HG03045 (cell line): Measurements from ENCODE around the gene TTL.
"Not testable (repeated sequence)": the region's sequence is repeated elsewhere in the genome, so short reads cannot be mapped to it uniquely, and the experiment has no call there.

Source experiments
- ATAC-seq: cut with Tn5 transposase; IDR thresholded peaks from one replicate; pipeline ENCODE4 v1.9.1; 2021; ENCODE audit warnings: mild to moderate bottlenecking, moderate library complexity; ENCODE audit not compliant: unreplicated experiment

TTL gene

DNA sequence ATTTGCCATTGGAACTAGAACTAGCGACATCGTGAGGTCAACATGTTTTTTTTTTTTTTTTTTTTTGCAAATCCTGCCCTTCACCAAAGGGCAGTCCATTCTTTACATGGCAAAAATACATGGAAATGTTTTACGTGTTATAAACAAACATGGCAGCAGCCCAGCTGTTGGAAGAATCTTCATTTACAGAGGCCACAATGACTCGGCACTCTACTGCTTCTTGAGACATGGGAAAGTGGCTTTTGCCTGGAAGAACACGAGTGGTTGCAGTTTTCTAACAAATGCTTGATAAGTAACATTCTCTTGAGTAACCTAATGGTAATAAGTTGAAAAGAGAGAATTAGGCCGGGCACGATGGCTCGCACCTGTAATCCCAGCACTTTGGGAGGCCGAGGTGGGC is 37.5 kb downstream of the TTL start:
- no peak for ATAC-seq

DNA sequence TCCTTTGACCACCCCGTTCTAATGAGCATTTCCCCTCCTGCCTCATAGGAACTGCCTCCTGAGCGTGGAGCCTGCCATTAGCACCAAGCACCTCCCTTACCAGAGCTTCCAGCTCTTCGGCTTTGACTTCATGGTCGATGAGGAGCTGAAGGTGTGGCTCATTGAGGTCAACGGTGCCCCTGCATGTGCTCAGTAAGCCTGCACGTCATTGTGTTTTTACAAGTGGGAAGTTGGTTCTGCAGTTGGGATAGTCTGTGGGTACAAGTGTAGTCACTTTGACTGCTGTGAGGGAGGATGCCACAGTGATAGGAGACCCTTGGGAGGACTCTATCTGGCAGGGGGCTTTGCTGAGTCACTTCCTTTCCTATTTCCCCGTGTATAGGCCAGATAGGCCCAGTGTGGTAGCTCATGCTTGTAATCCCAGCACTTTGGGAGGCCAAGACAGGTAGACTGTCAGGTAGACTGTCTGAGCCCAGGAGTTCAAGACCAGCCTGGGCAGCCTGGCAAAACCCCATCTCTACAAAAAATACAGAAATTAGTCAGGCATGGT is 38.4 kb downstream of the TTL start:
- no peak for ATAC-seq

DNA sequence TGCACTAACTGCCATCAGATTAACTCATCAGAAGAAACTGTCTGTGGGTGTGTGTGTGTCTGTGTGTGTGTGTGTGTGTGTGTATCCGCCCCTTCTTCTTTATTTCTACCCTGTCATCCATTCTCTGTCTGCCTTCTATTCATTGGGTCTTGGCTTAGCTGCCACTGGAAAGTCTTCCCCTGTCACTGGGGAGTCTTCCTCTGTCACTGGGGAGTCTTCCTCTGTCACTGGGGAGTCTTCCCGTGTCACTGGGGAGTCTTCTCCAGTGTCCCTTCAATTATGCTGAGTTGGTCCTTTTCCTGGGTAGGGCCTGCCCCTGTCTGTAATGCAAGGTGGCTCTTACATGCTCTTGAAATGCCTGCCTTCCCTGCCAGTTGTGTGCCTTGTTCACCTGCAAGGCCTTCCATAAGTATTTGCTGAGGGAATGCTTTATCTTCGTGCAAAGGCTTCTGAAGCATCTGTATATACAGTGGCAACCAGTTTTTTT is 41.4 kb downstream of the TTL start:
- no peak for ATAC-seq

DNA sequence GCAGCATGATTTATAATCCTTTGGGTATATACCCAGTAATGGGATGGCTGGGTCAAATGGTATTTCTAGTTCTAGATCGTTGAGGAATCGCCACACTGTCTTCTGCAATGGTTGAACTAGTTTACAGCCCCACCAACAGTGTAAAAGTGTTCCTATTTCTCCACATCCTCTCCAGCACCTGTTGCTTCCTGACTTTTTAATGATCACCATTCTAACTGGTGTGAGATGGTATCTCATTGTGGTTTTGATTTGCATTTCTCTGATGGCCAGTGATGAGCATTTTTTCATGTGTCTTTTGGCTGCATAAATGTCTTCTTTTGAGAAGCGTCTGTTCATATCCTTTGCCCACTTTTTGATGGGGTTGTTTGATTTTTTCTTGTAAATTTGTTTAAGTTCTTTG is 42.3 kb downstream of the TTL start:
- not testable (repeated sequence) for ATAC-seq

DNA sequence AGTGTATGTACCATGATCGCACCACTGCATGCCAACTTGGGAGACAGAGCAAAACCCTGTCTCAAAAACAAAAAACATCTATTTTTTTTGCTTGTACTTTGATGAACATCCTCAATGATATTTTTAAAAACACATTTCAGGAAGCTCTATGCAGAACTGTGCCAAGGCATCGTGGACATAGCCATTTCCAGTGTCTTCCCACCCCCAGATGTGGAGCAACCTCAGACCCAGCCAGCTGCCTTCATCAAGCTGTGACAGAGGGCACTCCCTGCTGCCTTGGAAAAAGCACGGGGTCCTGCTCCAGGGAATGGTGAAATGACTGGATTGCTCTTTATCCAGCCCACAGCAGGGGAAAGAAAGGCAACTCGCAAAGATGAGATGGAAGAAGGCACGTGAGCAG is 46.6 kb downstream of the TTL start:
- no peak for ATAC-seq

DNA sequence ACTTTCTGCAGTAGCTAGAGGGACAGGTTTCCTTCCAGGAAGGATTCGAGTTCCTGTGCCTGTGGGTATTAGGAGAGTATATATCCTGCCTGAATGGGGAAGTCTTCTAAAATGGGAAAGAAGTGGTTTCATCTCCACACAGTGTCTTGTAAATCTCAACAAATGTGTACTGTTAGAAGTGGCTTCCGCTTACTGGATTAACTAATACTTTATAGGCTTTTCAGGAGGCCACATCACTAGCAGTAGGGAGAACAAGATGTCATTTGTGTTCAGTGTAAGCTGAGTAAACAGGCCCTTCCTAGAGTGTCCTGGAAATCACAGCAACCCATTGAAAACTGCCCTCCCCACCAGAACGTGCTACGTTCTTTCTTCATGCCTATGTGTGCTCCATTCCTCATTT is 47.8 kb downstream of the TTL start:
- ATAC-seq: no peak

DNA sequence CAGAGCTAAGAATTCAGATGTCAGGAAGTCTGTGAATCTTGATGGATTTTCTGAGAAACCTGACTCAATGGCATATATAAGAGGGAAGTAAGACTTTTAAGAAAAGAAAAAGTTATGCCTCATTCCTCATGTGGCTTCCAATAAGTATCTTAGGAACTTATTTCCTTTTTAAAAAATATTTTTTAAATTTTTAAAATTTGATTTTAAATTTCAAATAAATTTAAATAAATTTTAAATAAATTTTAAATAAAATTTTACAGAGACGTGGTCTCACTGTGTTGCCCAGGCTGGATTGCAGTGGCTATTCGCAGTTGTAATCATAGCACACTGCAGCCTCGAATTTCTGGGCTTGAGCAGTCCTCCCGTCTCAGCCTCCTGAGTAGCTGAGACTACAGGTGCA is 48.8 kb downstream of the TTL start:
- no peak for ATAC-seq

DNA sequence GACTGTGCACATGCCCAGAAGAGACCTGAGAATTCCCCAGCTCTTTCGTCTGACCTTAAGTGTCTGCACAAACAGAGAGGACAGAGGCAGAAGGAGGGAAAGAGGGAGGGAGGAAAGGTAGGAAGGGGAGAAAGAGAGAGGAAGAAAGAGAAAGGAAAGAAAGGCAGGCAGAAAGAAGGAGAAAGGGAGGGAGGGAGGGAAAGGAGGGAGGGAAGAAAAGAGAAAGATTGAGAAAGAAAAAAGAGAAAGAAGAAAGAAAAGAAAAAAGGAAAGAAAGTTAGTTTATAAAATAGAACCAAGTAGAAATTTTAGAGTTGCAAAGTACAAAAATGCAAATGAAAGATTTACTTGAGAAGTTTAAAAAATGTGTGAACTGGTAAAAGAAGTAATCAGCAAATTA is 52.9 kb downstream of the TTL start:
- no peak for ATAC-seq

DNA sequence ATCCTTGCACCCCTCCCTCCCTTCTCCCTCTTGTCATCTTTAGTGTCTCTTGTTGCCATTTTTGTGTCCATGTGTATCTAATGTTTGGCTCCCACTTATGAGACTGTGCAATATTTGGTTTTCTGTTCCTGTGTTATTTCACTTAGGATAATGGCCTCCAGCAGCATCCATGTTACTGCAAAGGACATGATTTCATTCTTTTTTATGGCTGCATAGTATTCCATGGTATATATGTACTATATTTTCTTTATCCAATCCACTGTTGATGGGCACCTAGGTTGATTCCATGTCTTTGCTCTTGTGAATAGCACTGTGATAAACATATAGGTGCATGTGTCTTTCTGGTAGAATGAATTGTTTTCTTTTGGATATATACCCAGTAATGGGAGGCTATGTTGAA is 54.7 kb downstream of the TTL start:
- not testable (repeated sequence) for ATAC-seq

DNA sequence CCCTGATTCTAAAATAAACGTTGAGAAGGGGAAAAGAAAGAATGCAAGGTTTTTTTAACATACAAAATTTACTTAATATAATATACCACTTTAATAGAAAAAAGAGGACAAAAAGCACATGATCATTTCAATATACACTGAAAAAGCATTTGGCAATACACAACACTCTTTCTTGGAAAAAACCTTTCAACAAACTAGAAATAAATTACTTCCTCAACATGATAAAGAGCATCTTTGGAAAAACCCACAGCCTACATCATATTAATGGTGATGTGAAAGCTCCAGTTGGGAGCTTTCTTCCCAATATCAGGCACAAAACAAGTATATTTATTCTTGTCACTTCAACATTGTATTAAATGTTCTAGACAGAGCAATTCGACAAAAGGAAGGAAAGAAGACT is 57.4 kb downstream of the TTL start:
- no peak for ATAC-seq

DNA sequence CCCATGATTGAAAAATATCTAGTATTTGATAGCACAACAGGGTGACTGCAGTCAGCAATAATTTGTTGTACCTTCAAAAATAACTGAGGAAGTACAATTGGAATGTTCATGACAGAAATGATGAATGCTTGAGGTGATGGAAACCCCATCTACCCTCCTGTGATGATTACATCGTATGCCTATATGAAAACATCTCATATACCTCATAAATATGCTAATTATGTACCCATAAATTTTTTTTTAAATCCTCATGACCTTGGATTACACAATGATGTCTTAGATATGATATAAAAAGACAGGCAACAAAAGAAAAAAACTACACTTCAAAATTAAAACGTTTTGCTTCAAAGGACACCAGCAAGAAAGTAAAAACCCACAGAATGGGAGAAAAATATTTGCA is 59.0 kb downstream of the TTL start:
- ATAC-seq: no peak

DNA sequence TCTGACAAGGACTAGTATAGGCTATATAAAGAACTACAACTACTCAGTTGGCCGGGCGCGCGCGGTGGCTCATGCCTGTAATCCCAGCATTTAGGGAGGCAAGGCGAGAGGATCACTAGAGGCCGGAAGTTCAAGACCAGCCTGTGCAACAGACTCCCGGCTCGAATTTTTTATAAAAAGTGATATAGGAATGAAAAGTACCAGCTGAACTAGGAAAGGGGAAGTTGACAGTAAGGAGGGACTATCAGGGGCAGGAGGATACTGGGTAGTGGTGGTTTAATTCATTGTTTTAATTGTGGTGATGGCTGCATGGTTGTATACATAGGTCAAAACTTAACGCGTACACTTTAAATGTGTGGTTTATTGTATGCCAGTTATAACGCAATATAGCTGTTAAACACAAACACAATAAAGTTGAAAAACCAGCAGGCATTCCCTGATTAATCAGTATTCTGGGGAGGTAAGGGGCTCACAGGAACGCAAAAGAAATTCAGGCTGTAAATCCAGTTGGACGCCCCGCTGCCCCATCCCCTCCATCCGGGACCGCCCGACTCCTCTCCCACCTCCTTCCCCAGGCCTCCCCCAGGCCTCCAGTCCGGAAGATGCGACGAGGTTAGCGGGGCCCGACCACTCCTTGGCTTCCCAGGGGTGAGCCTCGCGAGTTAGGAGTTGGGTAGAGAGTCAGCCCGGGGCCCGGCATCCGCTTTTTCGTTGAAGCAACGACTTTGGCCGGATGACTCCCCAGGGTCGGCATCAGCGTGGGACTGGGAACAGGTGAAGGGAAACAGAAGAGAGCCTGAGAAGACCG is 59.6 kb downstream of the TTL start:
- ATAC-seq: peak; percentile 69

DNA sequence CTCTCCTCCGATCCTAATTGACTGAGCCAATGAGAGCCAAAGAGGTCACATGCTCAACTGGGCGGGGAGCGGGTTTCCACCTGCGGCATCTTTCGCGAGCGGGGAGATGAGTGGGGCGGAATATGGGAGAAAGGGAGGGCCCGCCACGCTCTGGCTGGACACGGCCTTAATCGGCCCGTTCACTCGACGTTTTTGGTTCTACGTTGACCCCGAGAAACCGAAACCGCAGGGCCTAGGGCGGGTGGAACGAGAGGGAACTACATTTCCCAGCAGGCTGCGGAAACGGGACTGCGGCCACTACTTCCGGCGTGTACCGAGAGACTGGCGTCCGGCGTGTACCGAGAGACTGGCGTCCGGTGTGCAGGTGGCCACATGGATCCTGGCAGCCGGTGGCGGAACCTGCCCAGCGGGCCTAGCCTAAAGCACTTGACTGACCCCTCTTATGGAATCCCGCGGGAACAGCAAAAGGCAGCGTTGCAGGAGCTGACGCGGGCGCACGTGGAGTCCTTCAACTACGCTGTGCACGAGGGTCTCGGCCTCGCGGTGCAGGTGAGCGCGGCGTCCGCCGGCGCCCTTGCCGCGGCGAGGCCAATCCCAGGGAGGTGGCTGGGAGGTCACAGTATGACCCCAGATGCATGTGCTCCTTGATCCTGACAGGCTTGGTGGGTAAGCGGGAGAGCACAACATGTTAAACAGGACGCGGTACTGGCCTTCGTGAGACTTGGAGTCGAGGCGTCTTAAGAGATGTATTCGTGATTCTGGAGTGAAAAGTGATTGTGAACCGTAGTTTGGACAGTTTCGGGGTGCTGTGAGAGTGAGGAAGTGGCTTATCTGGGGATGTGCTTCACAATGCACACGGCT is 60.4 kb downstream of the TTL start, which contains the start of gene POLR1B:
Gene POLR1B, plus strand, starts transcription at position 343 of the 861 bp plus-strand sequence. Its CDS starts 30 bp downstream, at position 373.
- peak; percentile 85 for ATAC-seq

DNA sequence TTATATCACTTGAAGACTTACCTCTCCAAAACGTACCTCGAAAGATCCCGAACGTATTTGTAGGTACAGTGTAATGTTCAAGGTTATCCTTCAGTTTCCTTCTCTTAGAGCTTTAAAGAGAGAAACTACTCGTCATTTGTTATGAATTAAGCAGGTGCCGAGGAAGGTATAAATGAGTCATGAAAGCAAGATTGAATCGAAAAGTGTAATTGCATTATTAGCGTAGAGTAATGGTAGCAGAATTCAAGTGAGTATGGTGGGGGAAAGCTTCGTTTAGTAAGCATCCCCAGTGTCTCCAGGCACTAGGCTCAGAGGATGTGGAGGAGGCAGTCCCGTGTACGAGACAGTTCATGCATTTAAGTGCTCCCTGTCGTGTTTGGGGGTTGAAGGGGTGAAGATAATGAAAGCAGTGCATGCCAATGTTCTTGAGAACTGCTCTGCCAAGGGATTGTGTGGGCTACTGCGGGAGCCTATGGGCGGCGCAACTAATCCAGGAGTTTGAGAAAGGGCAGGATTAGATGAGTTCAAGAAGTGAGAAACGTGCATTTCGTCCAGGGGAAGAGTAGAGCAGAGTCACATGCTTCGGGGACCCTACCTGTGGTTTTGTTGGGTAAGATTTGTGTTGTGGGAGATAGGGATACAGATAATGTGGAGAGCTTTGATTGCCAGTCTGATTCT is 61.2 kb downstream of the TTL start:
- no peak for ATAC-seq

DNA sequence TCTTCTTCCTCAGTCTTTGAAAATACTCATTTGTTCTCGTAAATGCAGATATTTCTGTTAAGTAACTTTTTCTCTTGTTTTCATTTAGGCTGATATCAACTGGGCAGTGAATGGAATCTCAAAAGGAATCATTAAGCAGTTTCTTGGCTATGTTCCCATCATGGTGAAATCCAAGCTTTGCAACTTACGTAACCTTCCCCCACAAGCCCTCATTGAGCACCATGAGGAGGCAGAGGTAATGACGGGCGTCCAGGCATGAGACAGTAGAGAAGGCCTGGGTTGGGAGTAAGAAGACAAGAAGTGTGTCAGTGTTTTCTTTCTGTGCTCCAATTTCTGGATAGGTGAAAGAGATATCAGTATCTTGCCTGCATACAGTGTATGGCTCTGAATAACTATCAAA is 65.4 kb downstream of the TTL start:
- ATAC-seq: no peak

DNA sequence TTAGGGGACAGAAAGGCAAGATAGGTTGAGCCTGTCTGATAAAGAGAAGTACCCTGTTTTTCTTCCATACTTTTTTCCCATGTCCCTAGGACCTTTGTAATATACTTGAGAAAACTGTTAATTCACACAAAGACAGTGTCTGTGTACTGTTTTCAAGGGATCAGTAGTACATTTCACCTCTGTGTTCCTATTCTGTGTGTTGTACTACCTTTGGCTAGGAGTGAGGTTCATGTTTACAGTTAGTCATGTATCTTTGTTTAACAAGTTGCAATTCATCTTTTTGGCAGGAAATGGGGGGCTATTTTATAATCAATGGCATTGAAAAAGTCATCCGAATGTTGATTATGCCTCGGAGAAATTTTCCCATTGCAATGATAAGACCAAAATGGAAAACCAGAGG is 67.0 kb downstream of the TTL start:
- no peak for ATAC-seq

DNA sequence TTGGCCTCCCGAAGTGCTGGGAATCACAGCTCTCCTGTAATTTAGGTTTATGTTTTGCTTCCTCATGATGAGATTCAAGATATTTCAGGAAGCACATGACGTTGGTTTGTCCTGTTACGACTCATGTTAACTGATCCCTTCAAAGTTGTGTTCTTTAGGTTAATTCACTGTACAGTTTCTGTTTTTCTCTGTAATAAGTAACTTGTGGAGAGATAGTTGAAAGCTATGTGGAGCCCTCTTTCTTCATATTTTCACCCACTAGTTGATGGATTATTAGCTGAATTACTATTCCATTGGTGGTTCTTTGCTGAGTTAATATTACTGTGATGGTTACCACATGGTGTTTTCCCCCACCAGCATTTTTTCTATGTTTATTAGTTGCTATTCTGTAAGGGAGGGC is 84.1 kb downstream of the TTL start:
- ATAC-seq: no peak

DNA sequence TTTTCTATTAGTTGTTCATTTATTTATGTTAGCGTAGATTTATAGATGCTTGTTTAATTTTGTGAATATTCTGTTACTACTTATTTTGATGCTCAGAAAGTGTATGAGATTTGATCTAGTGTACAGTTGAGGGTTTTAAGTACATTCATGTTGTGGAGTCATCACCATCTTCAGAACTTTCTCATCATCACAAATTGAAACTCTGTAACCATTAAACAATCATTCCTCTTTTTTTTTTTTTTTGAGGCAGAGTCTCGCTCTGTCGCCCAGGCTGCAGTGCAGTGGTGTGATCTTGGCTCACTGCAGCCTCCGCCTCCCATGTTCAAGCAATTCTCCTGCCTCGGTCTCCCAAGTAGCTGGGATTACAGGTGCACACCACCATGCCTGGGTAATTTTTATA is 84.6 kb downstream of the TTL start:
- not testable (repeated sequence) for ATAC-seq

DNA sequence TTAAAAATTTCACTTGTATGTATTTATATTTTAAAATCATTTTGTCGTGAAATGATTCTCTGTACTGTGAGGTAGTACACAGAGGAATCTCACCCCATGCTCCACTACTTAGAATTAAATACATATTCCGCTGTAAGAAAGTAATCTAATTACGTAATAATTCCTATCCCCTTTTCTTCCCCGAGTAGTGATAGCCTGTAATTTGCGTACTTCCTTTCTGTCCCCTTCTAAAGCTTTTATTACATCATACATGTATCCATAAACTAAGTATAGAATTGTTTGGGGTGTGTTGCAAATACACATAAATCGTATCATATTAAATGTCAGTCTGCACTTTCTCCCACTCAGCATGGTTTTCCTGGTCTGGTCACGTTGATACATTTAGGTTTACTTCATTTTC is 90.0 kb downstream of the TTL start:
- ATAC-seq: no peak

DNA sequence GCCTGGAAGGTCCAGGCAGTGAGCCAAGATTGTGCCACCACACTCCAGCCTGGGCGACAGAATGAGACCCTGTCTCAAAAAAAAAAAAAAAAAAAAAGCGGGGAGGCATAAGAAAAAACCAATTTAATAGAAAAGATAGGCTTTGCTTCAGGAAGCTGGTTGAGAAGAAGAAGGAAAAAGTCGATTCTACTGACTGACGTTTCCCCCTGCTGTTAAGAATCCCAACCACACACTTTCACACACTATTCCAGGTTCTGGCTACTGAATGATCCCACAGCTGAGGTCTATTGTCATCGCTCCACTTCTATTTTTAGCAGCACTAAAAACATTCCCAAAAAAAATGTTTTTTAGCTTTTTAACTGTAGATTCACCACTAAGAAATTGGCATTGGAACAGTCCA is 95.8 kb downstream of the TTL start:
- no peak for ATAC-seq

DNA sequence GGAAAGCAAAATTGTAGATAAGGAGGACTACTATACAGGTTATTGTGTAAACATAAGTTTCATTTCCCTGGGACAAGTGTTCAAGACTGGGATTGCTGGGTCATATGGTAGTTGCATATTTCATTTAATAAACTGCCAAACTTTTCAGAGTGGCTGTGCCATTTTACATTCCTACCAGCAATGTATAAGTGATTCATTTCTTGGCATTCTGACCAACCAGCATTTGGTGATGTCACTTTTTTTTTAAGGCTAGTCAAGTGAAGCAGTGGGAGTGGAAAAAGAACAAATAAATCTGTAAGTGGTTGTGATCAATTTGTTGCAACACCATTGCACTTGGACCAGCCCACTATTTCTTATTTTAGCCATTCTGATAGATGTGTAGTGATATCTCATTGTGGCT is 97.3 kb downstream of the TTL start:
- ATAC-seq: no peak
